ENCODE data around the gene DGLUCY. TPM values are rescaled to one million over a fixed set of nuclear protein-coding genes. Genes with fewer than 3 reads are reported as not detected.
"Not testable (repeated sequence)": the region's sequence is repeated elsewhere in the genome, so short reads cannot be mapped to it uniquely, and the experiment has no call there.

The DGLUCY gene
- total RNA-seq, 1 donor from 2014 or later, result 15.6 TPM

DNA sequence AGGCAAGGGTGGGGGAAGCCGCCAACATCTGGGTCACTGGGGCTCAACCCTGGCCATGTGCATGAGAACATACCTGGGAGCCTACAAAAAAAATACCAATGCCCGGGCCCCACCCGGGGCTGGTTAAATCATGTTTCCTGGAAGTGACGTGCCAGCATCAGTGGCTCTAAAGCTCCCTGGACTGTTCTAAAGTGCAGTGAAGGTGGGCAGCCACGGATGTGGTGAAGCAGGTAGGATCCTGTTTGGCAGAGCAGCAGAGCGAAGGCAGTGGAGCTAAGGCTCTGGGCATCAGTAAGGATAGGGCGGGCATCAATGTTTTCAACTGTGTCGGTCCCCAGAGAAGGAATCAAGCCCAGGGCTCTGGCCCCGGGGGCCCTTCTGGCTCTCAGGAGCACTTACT is 131.2 kb downstream of the DGLUCY start:
- peaks cover 4% of the 10 kb centered on the region for H3K4me1 Mint-ChIP-seq
- peaks cover 2% of the 10 kb centered on the region for H3K9me3 Mint-ChIP-seq
- H3K27me3 Mint-ChIP-seq (ENCODE audit: low read depth), result peaks cover 12% of the 10 kb centered on the region
- TF ChIP-seq, protein P1, sequence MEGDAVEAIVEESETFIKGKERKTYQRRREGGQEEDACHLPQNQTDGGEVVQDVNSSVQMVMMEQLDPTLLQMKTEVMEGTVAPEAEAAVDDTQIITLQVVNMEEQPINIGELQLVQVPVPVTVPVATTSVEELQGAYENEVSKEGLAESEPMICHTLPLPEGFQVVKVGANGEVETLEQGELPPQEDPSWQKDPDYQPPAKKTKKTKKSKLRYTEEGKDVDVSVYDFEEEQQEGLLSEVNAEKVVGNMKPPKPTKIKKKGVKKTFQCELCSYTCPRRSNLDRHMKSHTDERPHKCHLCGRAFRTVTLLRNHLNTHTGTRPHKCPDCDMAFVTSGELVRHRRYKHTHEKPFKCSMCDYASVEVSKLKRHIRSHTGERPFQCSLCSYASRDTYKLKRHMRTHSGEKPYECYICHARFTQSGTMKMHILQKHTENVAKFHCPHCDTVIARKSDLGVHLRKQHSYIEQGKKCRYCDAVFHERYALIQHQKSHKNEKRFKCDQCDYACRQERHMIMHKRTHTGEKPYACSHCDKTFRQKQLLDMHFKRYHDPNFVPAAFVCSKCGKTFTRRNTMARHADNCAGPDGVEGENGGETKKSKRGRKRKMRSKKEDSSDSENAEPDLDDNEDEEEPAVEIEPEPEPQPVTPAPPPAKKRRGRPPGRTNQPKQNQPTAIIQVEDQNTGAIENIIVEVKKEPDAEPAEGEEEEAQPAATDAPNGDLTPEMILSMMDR (conservative IDR thresholded peaks at IDR 0.05), result no peak
- H3K4me3 Mint-ChIP-seq, result no peak overlapping the region
- DNase-seq (ENCODE audit: low read depth, low spot score), result no peak
- H3K27ac Mint-ChIP-seq (ENCODE audit: unreplicated experiment), result no peak overlapping the region
- no peaks in the 10 kb centered on the region for H3K36me3 Mint-ChIP-seq (ENCODE audit: low read depth)

- not testable (repeated sequence) for H3K4me1 Mint-ChIP-seq; H3K4me3 Mint-ChIP-seq; H3K36me3 Mint-ChIP-seq (ENCODE audit: low read depth); H3K27ac Mint-ChIP-seq (ENCODE audit: unreplicated experiment); H3K9me3 Mint-ChIP-seq; DNase-seq (ENCODE audit: low read depth, low spot score)
- peaks cover 13% of the 10 kb centered on the region for H3K27me3 Mint-ChIP-seq (ENCODE audit: low read depth)
Observed at GRCh38 chr14:91245616-91246015, 131.7 kb downstream of the DGLUCY start.

DNA sequence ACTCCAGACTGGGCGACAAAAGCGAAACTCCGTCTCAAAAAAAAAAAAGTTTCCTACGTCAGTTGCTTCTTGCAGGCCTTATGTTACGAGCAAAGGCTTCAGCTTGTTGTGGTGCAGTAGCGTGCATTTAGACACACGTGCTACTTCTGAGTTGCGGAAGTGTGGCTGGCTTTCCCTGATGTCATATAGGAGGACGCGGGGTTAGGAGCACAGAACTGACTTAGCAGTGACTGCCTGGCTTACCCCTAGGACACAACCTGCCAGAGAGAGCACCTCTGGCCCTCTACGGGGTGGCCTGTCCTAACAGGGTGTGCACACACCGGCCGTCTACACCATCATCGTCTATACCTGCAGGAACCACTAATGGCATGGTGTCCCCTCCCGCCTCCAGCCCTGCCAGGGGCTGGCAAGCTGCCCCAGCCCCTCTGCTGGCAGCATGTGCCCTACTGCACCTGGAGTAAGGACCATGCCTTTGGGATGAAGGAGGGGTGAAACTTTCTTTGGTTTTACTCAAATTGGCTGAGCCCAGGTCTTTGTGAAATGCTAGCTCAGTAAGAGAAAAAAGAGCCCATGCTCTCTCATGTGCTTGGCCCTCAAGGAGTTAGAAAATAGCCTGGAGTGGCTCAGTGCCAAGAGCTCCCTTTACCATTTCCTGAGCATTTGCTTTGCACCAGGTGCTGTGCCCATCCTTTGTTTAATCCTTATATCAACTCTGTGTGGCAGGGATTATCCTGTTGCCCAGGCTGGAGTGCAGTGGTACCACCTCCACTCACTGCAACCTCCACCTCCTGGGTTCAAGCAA is 132.4 kb downstream of the DGLUCY start:
- peaks cover 14% of the 10 kb centered on the region for H3K27me3 Mint-ChIP-seq (ENCODE audit: low read depth)
- peaks cover 2% of the 10 kb centered on the region for H3K9me3 Mint-ChIP-seq
- peaks cover 15% of the 10 kb centered on the region for H3K4me1 Mint-ChIP-seq
- no peak overlapping the region for H3K27ac Mint-ChIP-seq (ENCODE audit: unreplicated experiment)
- no peak for DNase-seq (ENCODE audit: low read depth, low spot score)
- H3K4me3 Mint-ChIP-seq, result no peak overlapping the region
- TF ChIP-seq, protein P1 (conservative IDR thresholded peaks at IDR 0.05), result no peak
- no peaks in the 10 kb centered on the region for H3K36me3 Mint-ChIP-seq (ENCODE audit: low read depth)

GRCh38 chr14:91249841-91250616 is 136.2 kb downstream of the DGLUCY start:
- H3K9me3 Mint-ChIP-seq, result no peaks in the 10 kb centered on the region
- peaks cover 19% of the 10 kb centered on the region for H3K4me1 Mint-ChIP-seq
- TF ChIP-seq, protein P1 (conservative IDR thresholded peaks at IDR 0.05), result no peak
- no peaks in the 10 kb centered on the region for H3K36me3 Mint-ChIP-seq (ENCODE audit: low read depth)
- peak overlapping the region; percentile 76 for H3K4me3 Mint-ChIP-seq
- H3K27ac Mint-ChIP-seq (ENCODE audit: unreplicated experiment), result peak overlapping the region; percentile 60
- peaks cover 26% of the 10 kb centered on the region for H3K27me3 Mint-ChIP-seq (ENCODE audit: low read depth)
- no peak for DNase-seq (ENCODE audit: low read depth, low spot score)

DNA sequence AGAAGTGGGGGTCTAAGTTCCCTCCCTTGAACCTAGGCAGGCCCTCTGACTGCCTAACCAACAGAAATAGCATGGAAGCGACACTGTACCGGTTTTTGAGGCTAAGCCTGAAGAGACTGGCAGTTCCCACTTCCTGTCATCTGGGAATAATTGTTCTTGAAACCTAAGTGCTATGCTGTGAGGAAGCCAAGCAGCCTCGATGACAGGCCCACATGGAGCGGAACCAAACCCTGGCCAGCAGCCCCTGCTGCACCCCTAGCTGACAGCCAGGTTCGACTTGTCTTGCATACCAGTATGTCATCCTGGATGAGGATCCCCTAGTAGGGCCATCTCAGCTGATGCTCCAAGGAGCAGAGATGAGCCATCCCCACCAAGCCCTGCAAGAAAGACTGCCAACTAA is 137.0 kb downstream of the DGLUCY start:
- peaks cover 19% of the 10 kb centered on the region for H3K4me1 Mint-ChIP-seq
- peak overlapping the region; percentile 76 for H3K4me3 Mint-ChIP-seq
- no peak for DNase-seq (ENCODE audit: low read depth, low spot score)
- no peaks in the 10 kb centered on the region for H3K36me3 Mint-ChIP-seq (ENCODE audit: low read depth)
- H3K27ac Mint-ChIP-seq (ENCODE audit: unreplicated experiment), result no peak overlapping the region
- TF ChIP-seq, protein P1 (conservative IDR thresholded peaks at IDR 0.05), result no peak
- H3K27me3 Mint-ChIP-seq (ENCODE audit: low read depth), result peaks cover 28% of the 10 kb centered on the region
- no peaks in the 10 kb centered on the region for H3K9me3 Mint-ChIP-seq
